ENCODE measurements around the gene PLA1A.
A peak's percentile ranks its signal among the peaks of the same experiment; 100 is the strongest.
"Not testable (repeated sequence)": the region's sequence is repeated elsewhere in the genome, so short reads cannot be mapped to it uniquely, and the experiment has no call there.

Gene PLA1A

DNA sequence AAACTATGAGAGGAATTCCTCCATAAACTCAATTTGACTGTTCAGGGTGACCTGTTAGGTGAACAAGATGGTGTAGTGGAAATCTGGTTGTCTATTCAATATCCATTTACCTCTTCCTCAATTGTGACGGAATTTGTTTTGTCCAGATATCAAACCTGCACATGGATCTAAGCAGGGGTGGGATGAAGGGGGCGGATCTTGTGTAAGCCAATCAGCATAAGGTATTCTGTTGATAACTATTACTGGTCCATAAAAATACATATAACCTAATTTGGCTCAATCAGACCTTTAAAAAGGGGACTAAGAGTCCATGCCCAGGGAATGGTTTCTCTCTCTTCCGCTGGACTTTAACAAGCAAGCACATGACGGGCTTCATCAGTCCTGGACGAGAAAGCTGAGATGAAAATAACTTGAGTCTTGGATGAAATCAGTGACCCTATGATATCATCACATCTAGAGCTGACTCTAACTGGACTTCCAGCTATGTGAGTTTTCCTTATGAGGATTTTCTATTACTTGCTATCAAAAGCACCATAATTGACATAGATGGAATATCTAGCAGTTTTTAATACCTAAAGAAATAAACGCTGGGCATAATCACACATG is 68.4 kb downstream of the PLA1A start:
- no peak for DNase-seq

DNA sequence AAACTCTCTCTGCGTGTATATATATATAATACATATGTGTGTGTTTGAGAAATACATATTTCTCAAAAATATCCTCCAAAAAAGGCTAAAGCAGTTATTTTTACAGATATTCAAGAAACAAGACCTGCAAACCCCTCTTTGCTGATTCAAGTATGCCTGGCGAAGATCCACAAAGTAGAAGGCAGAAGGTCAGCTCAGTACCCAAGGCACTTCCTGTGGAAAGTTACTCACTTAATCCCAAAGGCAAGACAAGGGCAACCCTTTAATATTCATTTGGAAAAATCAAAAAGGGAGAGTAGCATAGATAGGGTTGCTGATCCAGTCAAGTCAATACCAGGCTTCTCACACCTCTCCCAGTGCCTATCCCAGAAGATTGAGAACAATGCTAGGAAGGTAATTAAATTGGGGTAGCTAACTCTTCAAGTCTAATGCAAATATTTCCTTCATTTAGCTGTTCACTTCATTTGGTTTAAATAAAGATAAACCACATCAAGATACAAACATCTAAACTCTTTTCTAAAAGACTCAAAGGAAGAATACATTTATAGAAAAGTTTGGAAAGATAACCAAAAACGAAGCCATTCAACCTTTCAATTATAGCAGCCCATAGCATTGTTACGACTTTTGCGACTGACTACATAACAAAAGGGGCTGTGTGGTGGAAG is 72.4 kb downstream of the PLA1A start:
- DNase-seq: no peak

DNA sequence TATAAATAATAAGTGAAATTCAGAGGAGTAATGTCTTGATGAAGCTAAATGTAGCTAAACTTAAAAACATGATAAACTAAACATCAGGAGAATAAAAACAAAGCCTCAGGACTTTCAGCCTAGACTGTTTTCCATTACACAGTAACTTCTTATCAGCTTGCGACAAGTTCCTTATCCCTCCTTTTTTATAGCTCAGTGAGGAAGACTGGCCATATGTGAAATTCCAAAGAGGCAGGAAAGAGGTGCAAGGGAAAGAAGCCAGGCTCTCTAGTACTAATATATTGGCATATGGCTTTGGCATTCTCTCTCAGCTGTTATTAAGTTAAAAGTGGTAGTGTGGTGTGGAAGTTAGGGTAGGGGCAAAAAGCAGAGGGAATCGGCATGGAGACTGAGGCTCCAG is 75.1 kb downstream of the PLA1A start:
- DNase-seq: no peak

DNA sequence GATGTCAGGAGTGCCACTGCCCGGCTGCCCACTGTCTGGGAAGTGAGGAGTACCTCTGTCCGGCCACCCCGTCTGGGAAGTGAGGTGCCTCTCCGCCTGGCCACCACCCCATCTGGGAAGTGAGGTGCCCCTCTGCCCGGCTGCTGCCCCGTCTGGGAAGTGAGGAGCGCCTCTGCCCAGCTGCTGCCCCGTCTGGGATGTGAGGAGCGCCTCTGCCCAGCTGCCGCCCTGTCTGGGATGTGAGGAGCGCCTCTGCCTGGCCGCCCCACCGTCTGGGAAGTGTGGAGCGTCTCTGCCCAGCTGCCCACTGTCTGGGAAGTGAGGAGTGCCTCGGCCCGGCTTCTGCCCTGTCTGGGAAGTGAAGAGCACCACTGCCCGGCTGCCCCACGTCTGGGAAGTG is 76.2 kb downstream of the PLA1A start:
- no peak for DNase-seq

DNA sequence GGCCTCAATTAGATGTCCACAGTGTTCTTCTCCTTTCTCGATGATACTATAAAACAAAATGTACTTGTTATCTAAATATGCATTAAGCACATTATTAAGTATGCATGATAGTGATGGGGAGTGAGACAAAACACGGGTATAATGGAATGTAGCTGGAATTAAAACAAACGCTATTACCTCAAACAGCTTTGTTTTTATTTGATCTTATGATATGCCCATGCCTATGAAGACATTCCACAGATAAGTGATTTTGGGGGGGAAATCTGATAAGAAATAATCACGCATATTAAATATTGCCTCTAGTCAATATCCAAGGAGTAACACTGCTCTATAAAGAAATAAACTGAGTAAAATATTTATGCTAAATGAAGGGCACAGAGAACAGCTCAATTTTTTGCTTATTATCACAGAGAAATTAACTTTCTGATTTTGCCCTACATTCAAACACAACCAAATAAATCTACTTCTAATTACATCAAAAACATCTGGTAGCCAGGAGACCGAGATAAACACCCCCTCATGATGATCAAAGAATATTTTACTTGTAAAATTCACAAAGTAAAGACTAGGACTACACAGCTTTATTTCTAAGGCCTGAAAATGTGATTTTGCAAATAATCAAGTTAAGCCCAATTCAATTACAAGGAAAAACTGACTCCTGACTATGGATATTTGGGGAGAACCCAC is 77.6 kb downstream of the PLA1A start:
- DNase-seq: no peak

DNA sequence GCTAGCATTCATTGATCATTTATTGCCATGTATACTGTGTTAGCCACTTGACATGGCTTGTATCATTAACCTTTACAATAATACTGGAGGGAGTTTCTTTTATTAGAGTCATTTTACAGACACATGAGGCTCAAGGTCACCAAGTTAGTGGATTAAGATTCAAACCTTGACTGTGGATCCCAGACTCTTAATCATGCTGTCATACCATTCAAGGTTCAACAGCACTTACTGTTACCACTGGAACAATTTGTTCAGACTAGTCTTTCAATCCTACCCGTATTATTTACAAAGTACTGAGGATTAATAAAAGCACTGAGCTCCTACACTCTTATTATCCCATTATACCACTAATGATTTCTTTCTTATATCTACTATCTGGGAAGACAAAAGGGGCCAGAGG is 78.3 kb downstream of the PLA1A start:
- DNase-seq: no peak

DNA sequence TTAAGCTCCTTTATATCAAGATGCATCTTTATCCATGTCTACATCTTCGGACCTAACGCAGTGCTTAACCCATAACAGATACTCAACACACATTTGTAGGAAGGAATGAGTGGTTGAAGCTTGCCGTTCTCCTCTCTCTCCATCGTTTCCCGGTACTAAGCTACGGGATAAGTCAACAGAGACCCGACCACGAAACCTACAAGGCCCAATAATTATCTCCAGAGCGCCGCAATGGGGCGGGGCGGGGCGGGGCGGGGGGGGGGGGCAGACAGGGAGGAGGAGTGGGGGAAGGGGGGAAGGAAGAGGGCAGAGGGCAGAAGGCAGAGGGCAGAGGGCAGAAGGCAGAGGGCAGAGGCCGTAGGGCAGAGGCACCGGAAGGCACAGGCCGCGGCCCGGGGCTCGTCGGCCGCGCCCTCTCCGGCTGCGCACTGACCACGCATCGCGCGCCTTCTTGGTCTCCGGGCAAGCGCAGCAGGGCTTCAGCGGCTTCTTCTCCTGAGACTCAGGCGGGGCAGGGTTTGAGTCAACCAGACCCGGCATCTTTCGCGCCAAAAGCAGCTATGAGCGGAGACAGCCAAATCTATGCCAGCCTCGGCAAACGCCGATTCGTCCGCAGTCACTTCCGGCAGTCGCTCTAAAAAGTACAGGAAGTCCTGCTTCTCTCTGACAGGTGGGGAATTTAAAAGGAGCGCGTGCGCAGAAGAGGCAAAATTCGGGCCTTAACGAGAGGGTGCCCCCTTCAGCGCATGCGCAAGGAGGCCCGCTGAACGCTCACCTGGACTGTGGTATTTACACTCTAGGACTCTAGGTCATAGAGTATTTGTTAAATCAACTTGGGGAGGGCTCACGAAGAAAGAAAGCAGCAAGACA is 79.3 kb downstream of the PLA1A start, which contains the start of gene COX17:
COX17 (minus strand) TSS at position 636 of the 870 bp plus-strand sequence; CDS start at position 540, 96 bp downstream.
- DNase-seq: peak; percentile 90

DNA sequence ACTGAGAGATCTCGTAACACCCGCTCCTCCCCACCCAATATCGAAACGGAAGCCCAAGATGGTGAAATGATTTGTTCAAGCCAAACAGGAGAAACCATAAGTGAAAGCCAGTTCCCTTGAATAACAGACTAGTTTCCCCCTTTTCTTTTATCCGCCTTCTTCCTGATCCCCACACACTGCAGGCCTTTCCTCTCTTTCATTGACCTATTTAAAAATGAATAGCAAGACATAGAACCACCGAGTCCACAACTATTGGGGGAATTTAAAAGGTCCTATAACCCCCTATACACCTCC is 79.9 kb downstream of the PLA1A start:
- no peak for DNase-seq

DNA sequence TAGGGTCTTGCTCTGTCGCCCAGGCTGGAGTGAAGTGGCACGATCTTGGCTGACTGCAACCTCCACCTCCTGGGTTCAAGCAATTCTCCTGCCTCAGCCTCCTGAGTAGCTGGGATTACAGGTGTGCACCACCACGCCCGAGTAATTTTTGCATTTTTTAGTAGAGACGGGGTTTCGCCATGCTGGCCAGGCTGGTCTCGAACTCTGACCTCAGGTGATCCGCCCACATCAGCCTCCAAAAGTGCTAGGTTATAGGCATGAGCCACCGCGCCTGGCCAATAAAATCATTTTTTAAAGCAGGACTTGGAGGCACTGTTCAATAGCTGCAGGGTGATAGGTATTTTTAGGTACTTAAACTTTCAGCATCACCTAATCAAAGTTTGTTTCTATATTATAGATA is 80.5 kb downstream of the PLA1A start:
- DNase-seq: not testable (repeated sequence)
